ENCODE results near the gene DYDC2. TPM values are rescaled to one million over a fixed set of nuclear protein-coding genes. Genes with fewer than 3 reads are reported as not detected.
A peak's percentile ranks its signal among the peaks of the same experiment; 100 is the strongest.

The DYDC2 gene, protein sequence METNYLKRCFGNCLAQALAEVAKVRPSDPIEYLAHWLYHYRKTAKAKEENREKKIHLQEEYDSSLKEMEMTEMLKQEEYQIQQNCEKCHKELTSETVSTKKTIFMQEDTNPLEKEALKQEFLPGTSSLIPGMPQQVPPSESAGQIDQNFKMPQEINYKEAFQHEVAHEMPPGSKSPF
- 1.7 and 8.1 TPM in 2 replicates for total RNA-seq (2014; rRNA removed; shearing (Covaris generic))
- polyA plus RNA-seq (2016; fragmentation: Nextera tagmentation; extraction: Ambion mirVana): 9.0 and 10.3 TPM in 2 replicates
- long read RNA-seq, partial matches to known transcripts: 0 of 2 reads
- long read RNA-seq, other reads (novel, unspliced or antisense): 0 of 2 reads

DNA sequence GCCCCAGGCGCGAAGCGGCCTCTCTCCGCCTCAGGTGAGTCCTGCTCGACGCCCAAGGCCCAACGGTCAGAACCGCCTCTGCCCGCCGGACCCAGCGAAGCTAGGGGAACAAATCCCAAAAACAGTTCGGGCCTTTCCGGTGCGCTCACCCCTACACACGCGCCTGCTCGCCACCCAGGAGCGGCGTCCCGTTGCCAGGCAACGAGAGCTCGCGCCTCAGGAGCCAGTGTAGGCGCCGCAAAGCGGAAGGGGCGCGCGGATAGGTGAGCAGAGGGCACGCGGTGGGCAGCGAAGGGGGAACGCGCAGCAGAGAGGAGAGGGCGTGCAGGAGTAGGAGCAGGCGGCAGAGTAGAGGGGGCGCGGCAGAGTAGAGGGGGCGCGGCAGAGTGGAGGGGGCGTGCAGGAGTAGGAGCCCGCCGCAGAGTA lies at the start of gene DYDC2, which contains the start of gene DYDC1:
Gene DYDC2 (plus strand): TSS at position 219 of the 426 bp plus-strand sequence. CDS start 5,663 bp downstream, outside the sequence.
Gene DYDC1 (minus strand): TSS at position 193 of the 426 bp plus-strand sequence. CDS start 4,154 bp downstream, outside the sequence.
- H4K20me1 ChIP-seq (replicated peaks; ENCODE audit: insufficient read depth): no peaks in the 10 kb centered on the region; the same call in 1 of the 2 replicates
- peaks cover 3% of the 10 kb centered on the region; the same call in 1 of the 3 replicates for H3K36me3 Mint-ChIP-seq (ENCODE audit: low read depth)
- peaks cover 14% of the 10 kb centered on the region for H3K4me1 ChIP-seq (ENCODE audit: insufficient read depth)
- peaks cover 2% of the 10 kb centered on the region; the same call in 2 of the 3 replicates for H3K9me3 Mint-ChIP-seq
- H3K27me3 ChIP-seq (ENCODE audit: insufficient read depth): peaks cover 13% of the 10 kb centered on the region
- no peak within 1 kb of the TSS for H3K27ac ChIP-seq (ENCODE audit: low read depth)
- no peaks in the 10 kb centered on the region for H3K79me2 ChIP-seq (replicated peaks; ENCODE audit: insufficient read depth)
- DNase-seq (ENCODE audit: low spot score): peak; percentile 97
- H3K4me1 Mint-ChIP-seq: peaks cover 24% of the 10 kb centered on the region
- H3K9me2 ChIP-seq (ENCODE audit: insufficient read depth): no peaks in the 10 kb centered on the region; the same call in 1 of the 2 replicates
- peak within 1 kb of the TSS; percentile 88 for H3K4me2 ChIP-seq
- H3K27ac Mint-ChIP-seq: peak within 1 kb of the TSS; percentile 94
- peaks cover 16% of the 10 kb centered on the region for H3K27me3 Mint-ChIP-seq (ENCODE audit: insufficient read depth, low read depth, poor library complexity)
- peak within 1 kb of the TSS; percentile 95 for H2AFZ ChIP-seq
- peak within 1 kb of the TSS; percentile 90 for H3K4me3 Mint-ChIP-seq
- no peaks in the 10 kb centered on the region for H3F3A ChIP-seq (replicated peaks; ENCODE audit: low read depth)
- no peaks in the 10 kb centered on the region for H3K36me3 ChIP-seq (ENCODE audit: insufficient read depth)
- peak within 1 kb of the TSS; percentile 69 for H3K4me3 ChIP-seq
- TF ChIP-seq POLR2AphosphoS5 (IDR thresholded peaks at IDR 0.05; ENCODE audit: low read depth) (no peak), CREB1 (CRISPR knock-in tag; IDR thresholded peaks at IDR 0.05; ENCODE audit: low read depth) (0 out of 2 replicates have a peak, but pooled peaks have one; percentile 12)
- peak; percentile 94 for ATAC-seq

DNA sequence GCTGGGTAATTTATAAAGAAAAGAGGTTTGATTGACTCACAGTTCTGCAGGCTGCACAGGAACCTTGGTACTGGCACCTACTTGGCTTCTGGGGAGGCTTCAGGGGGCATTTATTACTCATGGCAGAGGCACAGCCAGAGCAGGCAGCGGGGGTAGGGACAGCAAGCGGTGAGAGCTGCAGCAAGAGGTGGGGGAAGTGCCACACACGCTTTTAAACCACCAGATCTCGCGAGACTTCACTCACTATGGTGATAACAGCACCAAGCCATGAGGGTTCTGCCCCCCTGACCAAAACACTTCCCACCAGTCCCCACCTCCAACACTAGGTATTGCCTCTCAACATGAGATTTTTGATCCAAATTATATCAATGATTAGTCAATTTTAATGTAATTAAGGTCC lies 43.1 kb upstream of the DYDC2 start:
- Mint-ChIP-seq H3K27me3 (ENCODE audit: insufficient read depth, low read depth, poor library complexity) (no peaks in the 10 kb centered on the region), H3K9me3 (peaks cover 6% of the 10 kb centered on the region), H3K36me3 (ENCODE audit: low read depth) (no peaks in the 10 kb centered on the region), H3K4me1 (no peaks in the 10 kb centered on the region), H3K27ac (no peak overlapping the region), H3K4me3 (no peak overlapping the region)
- no peaks in the 10 kb centered on the region for H3K4me1 ChIP-seq (ENCODE audit: insufficient read depth)
- no peak overlapping the region for H3K4me3 ChIP-seq
- H3K79me2 ChIP-seq (replicated peaks; ENCODE audit: insufficient read depth): no peaks in the 10 kb centered on the region
- no peak overlapping the region for H3K4me2 ChIP-seq
- ATAC-seq (no peak), DNase-seq (ENCODE audit: low spot score) (no peak)
- H2AFZ ChIP-seq: no peak overlapping the region; the same call in 1 of the 2 replicates
- no peaks in the 10 kb centered on the region for H3K27me3 ChIP-seq (ENCODE audit: insufficient read depth)
- no peaks in the 10 kb centered on the region for H3K9me2 ChIP-seq (ENCODE audit: insufficient read depth)
- H3K27ac ChIP-seq (ENCODE audit: low read depth): no peak overlapping the region
- no peaks in the 10 kb centered on the region for H3F3A ChIP-seq (replicated peaks; ENCODE audit: low read depth)
- H4K20me1 ChIP-seq (replicated peaks; ENCODE audit: insufficient read depth): no peaks in the 10 kb centered on the region
- no peaks in the 10 kb centered on the region for H3K36me3 ChIP-seq (ENCODE audit: insufficient read depth)
- TF ChIP-seq STAT1 (IDR thresholded peaks at IDR 0.05; ENCODE audit: unreplicated experiment) (no peak), JUNB (IDR thresholded peaks at IDR 0.05; ENCODE audit: unreplicated experiment) (no peak), NANOG (IDR thresholded peaks at IDR 0.05; ENCODE audit: borderline replicate concordance) (no peak), ZNF114 (CRISPR knock-in tag; IDR thresholded peaks at IDR 0.05) (no peak), EZH2phosphoT487 (IDR thresholded peaks at IDR 0.05; ENCODE audit: unreplicated experiment) (no peak), EZH2 (IDR thresholded peaks at IDR 0.05; ENCODE audit: low read depth, unreplicated experiment) (no peak)
- TF ChIP-seq, protein P1, sequence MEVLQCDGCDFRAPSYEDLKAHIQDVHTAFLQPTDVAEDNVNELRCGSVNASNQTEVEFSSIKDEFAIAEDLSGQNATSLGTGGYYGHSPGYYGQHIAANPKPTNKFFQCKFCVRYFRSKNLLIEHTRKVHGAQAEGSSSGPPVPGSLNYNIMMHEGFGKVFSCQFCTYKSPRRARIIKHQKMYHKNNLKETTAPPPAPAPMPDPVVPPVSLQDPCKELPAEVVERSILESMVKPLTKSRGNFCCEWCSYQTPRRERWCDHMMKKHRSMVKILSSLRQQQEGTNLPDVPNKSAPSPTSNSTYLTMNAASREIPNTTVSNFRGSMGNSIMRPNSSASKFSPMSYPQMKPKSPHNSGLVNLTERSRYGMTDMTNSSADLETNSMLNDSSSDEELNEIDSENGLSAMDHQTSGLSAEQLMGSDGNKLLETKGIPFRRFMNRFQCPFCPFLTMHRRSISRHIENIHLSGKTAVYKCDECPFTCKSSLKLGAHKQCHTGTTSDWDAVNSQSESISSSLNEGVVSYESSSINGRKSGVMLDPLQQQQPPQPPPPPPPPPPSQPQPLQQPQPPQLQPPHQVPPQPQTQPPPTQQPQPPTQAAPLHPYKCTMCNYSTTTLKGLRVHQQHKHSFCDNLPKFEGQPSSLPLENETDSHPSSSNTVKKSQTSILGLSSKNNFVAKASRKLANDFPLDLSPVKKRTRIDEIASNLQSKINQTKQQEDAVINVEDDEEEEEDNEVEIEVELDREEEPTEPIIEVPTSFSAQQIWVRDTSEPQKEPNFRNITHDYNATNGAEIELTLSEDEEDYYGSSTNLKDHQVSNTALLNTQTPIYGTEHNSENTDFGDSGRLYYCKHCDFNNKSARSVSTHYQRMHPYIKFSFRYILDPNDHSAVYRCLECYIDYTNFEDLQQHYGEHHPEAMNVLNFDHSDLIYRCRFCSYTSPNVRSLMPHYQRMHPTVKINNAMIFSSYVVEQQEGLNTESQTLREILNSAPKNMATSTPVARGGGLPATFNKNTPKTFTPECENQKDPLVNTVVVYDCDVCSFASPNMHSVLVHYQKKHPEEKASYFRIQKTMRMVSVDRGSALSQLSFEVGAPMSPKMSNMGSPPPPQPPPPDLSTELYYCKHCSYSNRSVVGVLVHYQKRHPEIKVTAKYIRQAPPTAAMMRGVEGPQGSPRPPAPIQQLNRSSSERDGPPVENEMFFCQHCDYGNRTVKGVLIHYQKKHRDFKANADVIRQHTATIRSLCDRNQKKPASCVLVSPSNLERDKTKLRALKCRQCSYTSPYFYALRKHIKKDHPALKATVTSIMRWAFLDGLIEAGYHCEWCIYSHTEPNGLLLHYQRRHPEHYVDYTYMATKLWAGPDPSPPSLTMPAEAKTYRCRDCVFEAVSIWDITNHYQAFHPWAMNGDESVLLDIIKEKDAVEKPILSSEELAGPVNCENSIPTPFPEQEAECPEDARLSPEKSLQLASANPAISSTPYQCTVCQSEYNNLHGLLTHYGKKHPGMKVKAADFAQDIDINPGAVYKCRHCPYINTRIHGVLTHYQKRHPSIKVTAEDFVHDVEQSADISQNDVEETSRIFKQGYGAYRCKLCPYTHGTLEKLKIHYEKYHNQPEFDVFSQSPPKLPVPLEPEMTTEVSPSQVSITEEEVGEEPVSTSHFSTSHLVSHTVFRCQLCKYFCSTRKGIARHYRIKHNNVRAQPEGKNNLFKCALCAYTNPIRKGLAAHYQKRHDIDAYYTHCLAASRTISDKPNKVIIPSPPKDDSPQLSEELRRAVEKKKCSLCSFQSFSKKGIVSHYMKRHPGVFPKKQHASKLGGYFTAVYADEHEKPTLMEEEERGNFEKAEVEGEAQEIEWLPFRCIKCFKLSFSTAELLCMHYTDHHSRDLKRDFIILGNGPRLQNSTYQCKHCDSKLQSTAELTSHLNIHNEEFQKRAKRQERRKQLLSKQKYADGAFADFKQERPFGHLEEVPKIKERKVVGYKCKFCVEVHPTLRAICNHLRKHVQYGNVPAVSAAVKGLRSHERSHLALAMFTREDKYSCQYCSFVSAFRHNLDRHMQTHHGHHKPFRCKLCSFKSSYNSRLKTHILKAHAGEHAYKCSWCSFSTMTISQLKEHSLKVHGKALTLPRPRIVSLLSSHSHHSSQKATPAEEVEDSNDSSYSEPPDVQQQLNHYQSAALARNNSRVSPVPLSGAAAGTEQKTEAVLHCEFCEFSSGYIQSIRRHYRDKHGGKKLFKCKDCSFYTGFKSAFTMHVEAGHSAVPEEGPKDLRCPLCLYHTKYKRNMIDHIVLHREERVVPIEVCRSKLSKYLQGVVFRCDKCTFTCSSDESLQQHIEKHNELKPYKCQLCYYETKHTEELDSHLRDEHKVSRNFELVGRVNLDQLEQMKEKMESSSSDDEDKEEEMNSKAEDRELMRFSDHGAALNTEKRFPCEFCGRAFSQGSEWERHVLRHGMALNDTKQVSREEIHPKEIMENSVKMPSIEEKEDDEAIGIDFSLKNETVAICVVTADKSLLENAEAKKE (CRISPR knock-in tag; IDR thresholded peaks at IDR 0.05): no peak
- TF ChIP-seq, protein P2, sequence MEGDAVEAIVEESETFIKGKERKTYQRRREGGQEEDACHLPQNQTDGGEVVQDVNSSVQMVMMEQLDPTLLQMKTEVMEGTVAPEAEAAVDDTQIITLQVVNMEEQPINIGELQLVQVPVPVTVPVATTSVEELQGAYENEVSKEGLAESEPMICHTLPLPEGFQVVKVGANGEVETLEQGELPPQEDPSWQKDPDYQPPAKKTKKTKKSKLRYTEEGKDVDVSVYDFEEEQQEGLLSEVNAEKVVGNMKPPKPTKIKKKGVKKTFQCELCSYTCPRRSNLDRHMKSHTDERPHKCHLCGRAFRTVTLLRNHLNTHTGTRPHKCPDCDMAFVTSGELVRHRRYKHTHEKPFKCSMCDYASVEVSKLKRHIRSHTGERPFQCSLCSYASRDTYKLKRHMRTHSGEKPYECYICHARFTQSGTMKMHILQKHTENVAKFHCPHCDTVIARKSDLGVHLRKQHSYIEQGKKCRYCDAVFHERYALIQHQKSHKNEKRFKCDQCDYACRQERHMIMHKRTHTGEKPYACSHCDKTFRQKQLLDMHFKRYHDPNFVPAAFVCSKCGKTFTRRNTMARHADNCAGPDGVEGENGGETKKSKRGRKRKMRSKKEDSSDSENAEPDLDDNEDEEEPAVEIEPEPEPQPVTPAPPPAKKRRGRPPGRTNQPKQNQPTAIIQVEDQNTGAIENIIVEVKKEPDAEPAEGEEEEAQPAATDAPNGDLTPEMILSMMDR (conservative IDR thresholded peaks at IDR 0.05; ENCODE audit: low read depth in 2 of 2): no peak
